GM18909 (cell line): ENCODE results near the gene GNB1L.
A peak's percentile ranks its signal among the peaks of the same experiment; 100 is the strongest.
"Not testable (repeated sequence)": the region's sequence is repeated elsewhere in the genome, so short reads cannot be mapped to it uniquely, and the experiment has no call there.

Experiments
- ATAC-seq: cut with Tn5 transposase; IDR thresholded peaks from one replicate; pipeline ENCODE4 v1.9.1; 2021; ENCODE audit warnings: mild to moderate bottlenecking; ENCODE audit not compliant: unreplicated experiment, poor library complexity

The GNB1L gene

GRCh38 chr22:19786959-19787848 lies 67.5 kb downstream of the GNB1L start:
- no peak for ATAC-seq

DNA sequence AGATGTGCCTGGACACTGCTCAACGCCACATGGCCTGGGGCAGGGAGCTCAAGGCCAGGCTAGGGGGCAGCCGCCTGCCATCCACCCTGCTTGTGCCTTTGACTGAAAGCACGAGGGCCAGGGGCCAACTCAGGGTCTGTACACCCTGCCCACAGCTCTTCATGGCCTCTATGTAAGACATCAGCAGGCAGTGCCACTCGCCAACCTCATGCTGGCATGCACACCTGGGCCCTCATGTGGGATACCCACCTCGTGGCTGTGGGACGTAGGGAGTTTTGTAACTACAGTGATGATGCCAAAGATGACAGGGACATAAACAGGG lies 68.4 kb downstream of the GNB1L start:
- no peak for ATAC-seq

GRCh38 chr22:19785461-19786263 lies 69.0 kb downstream of the GNB1L start:
- no peak for ATAC-seq

- ATAC-seq = no peak
Observed at GRCh38 chr22:19784384-19785175, 70.1 kb downstream of the GNB1L start.

DNA sequence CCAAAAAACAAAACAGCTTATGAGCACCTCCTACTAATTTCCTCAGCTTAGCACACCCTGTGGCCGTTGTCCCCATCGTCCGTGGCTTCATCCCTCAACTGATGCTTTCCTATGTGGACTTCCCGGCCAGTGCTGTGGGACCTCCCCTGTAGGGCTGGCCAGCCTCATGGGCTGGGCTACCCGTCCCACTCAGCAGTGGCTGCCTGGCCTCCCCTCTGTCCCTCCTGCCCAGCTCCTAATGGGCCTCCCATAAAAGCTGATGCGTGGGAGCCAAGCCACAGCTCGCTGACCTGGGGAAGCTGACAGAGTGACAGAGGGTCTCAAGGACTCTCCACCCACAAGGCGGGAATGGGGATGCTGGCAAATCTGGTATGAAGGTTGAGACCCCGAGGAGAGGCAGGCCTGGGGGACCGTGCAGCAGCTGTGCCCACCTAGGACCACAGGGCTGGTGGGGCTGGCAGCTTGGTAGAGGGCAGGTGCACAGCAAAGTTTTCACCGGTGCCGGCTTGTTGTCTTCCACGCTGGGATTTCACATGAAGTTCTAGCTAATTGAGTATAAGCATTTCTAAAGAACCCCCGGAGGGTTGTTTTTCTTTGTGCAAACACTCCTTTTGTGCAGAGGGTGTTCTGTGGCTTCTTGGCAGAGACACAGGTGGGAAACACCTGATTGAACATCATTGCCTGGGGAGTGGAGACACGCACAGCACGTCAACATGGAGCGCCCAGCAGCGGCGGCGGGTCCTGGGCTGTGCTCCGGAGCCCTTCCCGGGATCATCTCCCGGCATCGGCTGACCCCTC lies 70.9 kb downstream of the GNB1L start:
- ATAC-seq = no peak

DNA sequence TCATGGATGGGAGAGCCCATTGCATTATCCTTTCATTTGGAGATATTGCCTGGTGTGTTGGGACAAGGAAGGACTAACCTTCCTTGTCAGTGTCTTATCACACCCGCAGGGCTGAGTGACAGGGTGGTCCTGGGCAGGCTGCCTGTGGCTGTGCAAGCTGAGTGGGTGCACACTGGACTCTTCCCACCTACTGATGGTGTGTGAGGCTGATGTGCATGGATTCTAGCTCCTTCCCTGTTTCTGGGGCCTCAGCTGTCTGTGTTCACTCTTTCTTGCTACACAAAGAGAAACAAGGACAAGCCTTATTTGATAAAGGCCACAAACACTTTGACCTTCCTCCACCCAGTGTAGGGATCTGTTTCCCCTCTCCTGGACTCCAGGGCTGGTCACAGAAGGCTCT lies 72.1 kb downstream of the GNB1L start:
- ATAC-seq = no peak

DNA sequence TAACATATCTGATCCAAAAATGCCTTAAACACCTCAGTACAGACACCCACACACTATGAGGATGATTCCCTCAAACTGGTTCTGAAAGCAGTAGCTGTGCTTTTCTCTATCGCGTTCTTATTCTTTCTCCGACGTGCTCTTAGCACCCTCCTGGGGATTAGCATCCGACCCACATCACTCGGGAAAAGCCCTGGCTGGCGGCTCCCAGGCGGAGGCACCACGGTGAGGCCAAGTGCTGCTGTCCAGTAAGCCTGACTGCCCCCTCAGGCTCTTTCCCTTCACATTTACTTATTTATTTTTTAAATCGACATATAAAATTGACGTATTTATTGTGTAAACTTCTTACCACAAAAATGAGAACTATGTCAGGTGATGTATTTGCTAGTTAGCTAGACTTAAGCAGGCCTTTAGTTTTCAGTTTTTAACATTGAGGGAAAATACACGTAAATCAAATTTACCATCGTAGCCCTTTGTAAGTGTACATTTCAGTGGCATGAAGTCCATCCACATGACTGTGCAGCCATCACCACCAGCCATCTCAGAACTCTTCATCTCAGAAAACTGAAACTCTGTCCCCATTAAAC lies 74.9 kb downstream of the GNB1L start:
- ATAC-seq = no peak

DNA sequence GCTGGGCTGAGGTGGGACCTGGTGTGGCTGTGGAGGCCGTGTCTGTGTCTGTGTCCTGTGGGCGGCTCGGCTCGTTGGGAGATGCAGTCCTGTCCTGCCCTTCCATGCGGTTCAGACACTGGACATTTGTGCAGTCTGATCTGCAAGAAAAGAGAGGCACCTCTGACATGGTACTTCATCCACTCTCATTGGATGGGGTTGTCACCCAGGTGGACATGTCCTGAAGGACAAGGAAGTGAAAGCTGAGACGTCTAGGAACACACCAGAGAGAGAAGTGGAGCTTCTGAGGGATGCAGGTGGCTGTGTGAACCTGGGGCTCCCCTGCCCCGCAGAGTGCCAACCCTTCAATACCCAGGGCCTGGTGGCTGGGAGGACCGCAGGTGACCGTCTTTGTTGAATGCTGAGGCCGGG lies 75.7 kb downstream of the GNB1L start:
- ATAC-seq = no peak

GRCh38 chr22:19777192-19777591 lies 77.5 kb downstream of the GNB1L start:
- not testable (repeated sequence) for ATAC-seq

DNA sequence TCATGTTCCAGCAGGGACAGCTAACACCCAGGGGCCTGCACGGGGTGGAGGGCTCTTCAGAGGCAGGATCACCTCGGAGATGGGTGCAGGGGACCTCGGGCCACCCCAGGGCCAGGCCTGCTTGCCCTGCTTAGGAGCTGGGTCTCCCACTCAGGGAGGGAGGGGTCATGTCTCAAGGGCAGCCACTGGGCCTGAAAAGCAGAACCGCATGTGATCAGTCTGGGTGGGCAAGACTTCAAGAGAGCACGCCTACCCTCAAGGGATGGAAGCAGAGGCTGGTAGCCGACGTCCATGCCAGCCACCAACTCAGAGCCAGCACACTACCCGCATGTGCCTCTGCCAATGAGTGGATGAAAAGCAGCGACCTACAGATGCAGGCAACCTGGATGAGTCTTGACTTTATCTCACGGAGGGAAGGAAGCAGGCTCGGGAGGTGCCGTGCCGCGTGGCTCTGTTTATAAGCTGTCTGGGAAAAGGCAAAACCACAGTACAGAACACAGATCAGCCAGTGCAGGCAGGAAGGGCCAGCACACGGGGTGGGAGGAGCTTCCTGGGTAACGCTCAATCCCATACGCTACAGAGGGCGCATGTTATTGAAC lies 78.1 kb downstream of the GNB1L start:
- no peak for ATAC-seq

DNA sequence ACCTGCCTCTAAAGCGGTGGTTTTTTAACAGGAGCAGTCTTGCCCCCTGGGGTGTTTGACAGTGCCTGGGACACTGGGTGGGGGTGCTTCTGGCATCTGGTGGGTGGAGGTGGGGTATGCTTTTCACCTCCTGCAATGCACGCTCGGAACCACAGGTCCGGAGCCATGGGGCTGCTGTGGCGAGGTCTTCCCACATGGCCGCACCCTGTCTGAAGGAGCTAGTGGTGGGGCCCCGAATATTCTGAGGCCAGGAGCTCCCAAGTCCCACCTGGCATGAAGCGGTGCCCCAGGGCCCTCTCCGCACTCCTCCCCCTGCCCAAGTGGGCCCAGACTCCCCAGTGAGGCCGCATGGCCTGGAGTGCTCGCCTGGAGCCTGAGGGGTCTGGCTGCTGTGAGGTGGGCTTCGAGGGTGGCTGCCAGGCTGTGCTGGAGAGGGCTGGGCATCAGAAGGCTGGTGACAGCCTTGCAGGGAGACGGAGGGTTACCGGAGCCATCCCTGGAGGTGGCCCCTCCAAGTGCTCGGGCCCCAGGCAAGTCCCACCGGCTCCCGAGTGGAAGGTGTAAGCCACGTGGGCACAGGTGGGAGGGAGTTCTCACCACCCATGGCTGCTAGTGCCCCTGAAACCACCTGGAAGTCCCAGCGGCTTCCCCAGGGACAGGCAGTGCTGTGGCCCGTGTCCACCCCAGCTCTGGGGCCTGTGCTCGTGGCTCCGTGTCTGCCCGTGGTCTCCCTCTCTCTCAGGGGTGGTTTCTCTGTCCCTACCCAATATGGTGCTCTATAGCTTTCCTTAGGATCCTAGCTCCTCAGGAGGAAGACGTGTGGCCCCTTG lies 79.0 kb downstream of the GNB1L start:
- ATAC-seq = no peak

- ATAC-seq = no peak
Observed at GRCh38 chr22:19774628-19775027, 80.0 kb downstream of the GNB1L start.

DNA sequence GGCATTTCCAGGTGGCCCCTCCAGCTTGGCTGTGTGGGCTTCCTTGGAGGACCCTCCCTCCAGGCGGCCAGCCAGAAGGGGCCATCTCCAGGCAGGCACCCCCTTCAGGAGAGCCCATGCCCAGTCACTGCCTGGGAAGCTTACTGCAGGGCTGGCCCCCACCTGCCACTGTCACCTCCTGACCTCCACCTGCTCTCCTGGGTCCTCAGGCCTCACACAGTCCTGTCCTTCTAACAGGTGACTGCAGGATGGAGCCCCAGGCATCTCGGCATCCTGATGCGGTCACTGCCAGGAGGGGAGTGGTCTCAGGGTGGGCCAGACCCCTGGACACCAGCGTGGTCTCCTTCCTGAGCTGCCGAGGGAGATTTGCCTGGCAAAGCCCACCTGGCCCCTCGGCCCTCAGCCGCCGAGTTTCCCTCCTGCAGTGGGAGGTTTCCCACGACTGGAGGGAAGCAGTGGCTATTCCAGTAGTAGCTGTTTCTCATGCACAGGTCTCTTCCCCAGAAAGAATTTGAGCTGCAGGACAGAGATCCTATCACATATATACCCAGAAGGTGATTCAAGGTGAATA lies 81.1 kb downstream of the GNB1L start:
- no peak for ATAC-seq

GRCh38 chr22:19772673-19773469 lies 81.8 kb downstream of the GNB1L start:
- ATAC-seq = peak; percentile 77

GRCh38 chr22:19772422-19772672 lies 82.3 kb downstream of the GNB1L start:
- ATAC-seq = no peak

GRCh38 chr22:19770349-19771220 lies 84.1 kb downstream of the GNB1L start:
- no peak for ATAC-seq

DNA sequence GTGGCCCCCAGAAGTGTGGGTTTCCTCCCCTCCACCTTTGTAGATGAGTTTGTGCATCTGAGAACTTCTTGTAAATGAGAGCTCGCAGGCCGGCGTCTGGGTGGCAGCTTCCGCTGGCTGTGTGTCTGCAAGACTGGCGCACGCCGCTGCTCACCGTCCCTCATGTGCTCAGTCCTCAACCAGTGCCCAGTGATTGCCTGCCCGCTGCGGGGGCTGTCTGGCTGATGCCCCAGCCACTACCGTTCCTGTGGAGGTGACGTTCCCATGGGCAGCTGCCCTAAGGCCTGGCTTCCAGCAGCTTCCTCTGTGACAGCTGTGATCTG lies 85.3 kb downstream of the GNB1L start:
- ATAC-seq = no peak
